GM21825 (cell line): ENCODE measurements around the gene COMP.

Source experiments
- ATAC-seq: cut with Tn5 transposase; IDR thresholded peaks from one replicate; pipeline ENCODE4 v1.9.1; 2021; ENCODE audit warnings: mild to moderate bottlenecking, moderate library complexity; ENCODE audit not compliant: unreplicated experiment

COMP gene

GRCh38 chr19:18770663-18771327 lies 20.3 kb downstream of the COMP start:
- ATAC-seq, result no peak

- ATAC-seq, result no peak
These were observed 21.0 kb downstream of the COMP start for GRCh38 chr19:18769989-18770528.

- ATAC-seq, result no peak
These were observed 21.9 kb downstream of the COMP start for GRCh38 chr19:18768997-18769891.

GRCh38 chr19:18768046-18768771 lies 22.9 kb downstream of the COMP start:
- no peak for ATAC-seq

- ATAC-seq, result no peak
These were observed 25.9 kb downstream of the COMP start for GRCh38 chr19:18765224-18765623.

GRCh38 chr19:18764591-18765051 lies 26.5 kb downstream of the COMP start:
- ATAC-seq, result no peak

- no peak for ATAC-seq
These were observed 27.2 kb downstream of the COMP start for GRCh38 chr19:18763674-18764590.

- ATAC-seq, result no peak
These were observed 28.7 kb downstream of the COMP start for GRCh38 chr19:18762125-18763023.

- no peak for ATAC-seq
These were observed 29.5 kb downstream of the COMP start for GRCh38 chr19:18761531-18762110.

GRCh38 chr19:18760440-18761383 lies 30.4 kb downstream of the COMP start:
- no peak for ATAC-seq

GRCh38 chr19:18759995-18760426 lies 31.1 kb downstream of the COMP start:
- no peak for ATAC-seq

- no peak for ATAC-seq
These were observed 31.7 kb downstream of the COMP start for GRCh38 chr19:18759304-18759994.

- no peak for ATAC-seq
These were observed 34.2 kb downstream of the COMP start for GRCh38 chr19:18756896-18757295.

GRCh38 chr19:18754501-18754900 lies 36.6 kb downstream of the COMP start:
- no peak for ATAC-seq

- no peak for ATAC-seq
These were observed 39.5 kb downstream of the COMP start for GRCh38 chr19:18751571-18751970.

- ATAC-seq, result no peak
These were observed 40.7 kb downstream of the COMP start for GRCh38 chr19:18750295-18750970.
